Hepatocyte (in vitro differentiated cells): ENCODE measurements around the gene KCNQ2. TPM values are rescaled to one million over a fixed set of nuclear protein-coding genes. Genes with fewer than 3 reads are reported as not detected.

ENCODE experiments used
- DNase-seq: peaks from one replicate; pipeline ENCODE4 v3.0.0-alpha.2; 2016; ENCODE audit warnings: low spot score
- H2AFZ ChIP-seq: fragments of 200-600 bp; sonication (generic); 2 replicates; pipeline ENCODE4 v1.6.0; 2016; ENCODE audit warnings: antibody characterized with exemption, mild to moderate bottlenecking
- H3K27ac ChIP-seq: fragments of 200-600 bp; sonication (generic); 2 replicates; pipeline ENCODE4 v1.5.1; 2016; ENCODE audit warnings: mild to moderate bottlenecking
- H3K27me3 ChIP-seq: fragments of 200-600 bp; sonication (generic); 2 replicates; pipeline ENCODE4 v1.6.1; 2016
- H3K36me3 ChIP-seq: fragments of 200-600 bp; sonication (generic); replicated peaks from 2 replicates; pipeline ENCODE4 v1.5.1; 2016; ENCODE audit warnings: low read depth; ENCODE audit not compliant: insufficient read depth
- H3K4me1 ChIP-seq: fragments of 200-600 bp; sonication (generic); 2 replicates; pipeline ENCODE4 v1.5.1; 2016; ENCODE audit warnings: mild to moderate bottlenecking, moderate library complexity; ENCODE audit not compliant: insufficient read depth
- H3K4me2 ChIP-seq: fragments of 200-600 bp; sonication (generic); 2 replicates; pipeline ENCODE4 v1.6.0; 2016
- H3K4me3 ChIP-seq: fragments of 200-600 bp; sonication (generic); 2 replicates; pipeline ENCODE4 v1.5.1; 2016; ENCODE audit warnings: mild to moderate bottlenecking
- H3K79me2 ChIP-seq: fragments of 200-600 bp; sonication (generic); 2 replicates; pipeline ENCODE4 v1.6.0; 2017; ENCODE audit warnings: mild to moderate bottlenecking
- H3K9me2 ChIP-seq: fragments of 200-600 bp; sonication (generic); replicated peaks from 2 replicates; pipeline ENCODE4 v1.6.0; 2017; ENCODE audit warnings: mild to moderate bottlenecking; ENCODE audit not compliant: insufficient read depth
- H3K9me3 ChIP-seq: fragments of 200-600 bp; sonication (generic); 2 replicates; pipeline ENCODE4 v1.5.1; 2016; ENCODE audit warnings: low read depth, mild to moderate bottlenecking
- H4K20me1 ChIP-seq: fragments of 200-600 bp; sonication (generic); 2 replicates; pipeline ENCODE4 v1.6.0; 2016; ENCODE audit warnings: mild to moderate bottlenecking; ENCODE audit not compliant: insufficient read depth, poor library complexity, severe bottlenecking
- EZH2 ChIP-seq: fragments of 200-600 bp; sonication (generic); IDR thresholded peaks from 2 replicates; pipeline ENCODE4 v1.6.1; 2016; ENCODE audit warnings: antibody characterized with exemption, mild to moderate bottlenecking, borderline replicate concordance
- EZH2phosphoT487 ChIP-seq: fragments of 200-600 bp; sonication (generic); IDR thresholded peaks from one replicate; pipeline ENCODE4 v1.6.1; 2018; ENCODE audit warnings: antibody characterized with exemption, mild to moderate bottlenecking, low read depth, moderate library complexity; ENCODE audit not compliant: unreplicated experiment, severe bottlenecking
- WGBS: methylation state at CpG from one replicate; pipeline ENCODE4 v1.1.6; 2016; ENCODE audit warnings: low lambda C conversion rate; ENCODE audit errors: missing lambda C conversion rate; 5-methylcytosine and 5-hydroxymethylcytosine counted together
- polyA plus RNA-seq: library from polyadenylated mRNA; unstranded; fragments of >200 nt; fragmentation: Nextera tagmentation; extraction: Ambion mirVana; gene quantifications from 2 replicates; pipeline ENCODE4 v1.2.1, GENCODE V29; 2016
- total RNA-seq: library from RNA; depleted of rRNA; stranded (reverse); fragments of >200 nt; gene quantifications from 2 replicates; pipeline ENCODE4 v1.2.3, GENCODE V29; 2014
- TF ChIP-seq, protein P1 (sequence below): fragments of 200-600 bp; sonication (generic); IDR thresholded peaks from 2 replicates; pipeline ENCODE4 v1.5.1; 2016; ENCODE audit warnings: antibody characterized with exemption, mild to moderate bottlenecking; ENCODE audit not compliant: poor library complexity

The KCNQ2 gene
- total and polyA plus RNA-seq, 2 experiments from 2014 or later: 3.5 to 5.4 TPM

DNA sequence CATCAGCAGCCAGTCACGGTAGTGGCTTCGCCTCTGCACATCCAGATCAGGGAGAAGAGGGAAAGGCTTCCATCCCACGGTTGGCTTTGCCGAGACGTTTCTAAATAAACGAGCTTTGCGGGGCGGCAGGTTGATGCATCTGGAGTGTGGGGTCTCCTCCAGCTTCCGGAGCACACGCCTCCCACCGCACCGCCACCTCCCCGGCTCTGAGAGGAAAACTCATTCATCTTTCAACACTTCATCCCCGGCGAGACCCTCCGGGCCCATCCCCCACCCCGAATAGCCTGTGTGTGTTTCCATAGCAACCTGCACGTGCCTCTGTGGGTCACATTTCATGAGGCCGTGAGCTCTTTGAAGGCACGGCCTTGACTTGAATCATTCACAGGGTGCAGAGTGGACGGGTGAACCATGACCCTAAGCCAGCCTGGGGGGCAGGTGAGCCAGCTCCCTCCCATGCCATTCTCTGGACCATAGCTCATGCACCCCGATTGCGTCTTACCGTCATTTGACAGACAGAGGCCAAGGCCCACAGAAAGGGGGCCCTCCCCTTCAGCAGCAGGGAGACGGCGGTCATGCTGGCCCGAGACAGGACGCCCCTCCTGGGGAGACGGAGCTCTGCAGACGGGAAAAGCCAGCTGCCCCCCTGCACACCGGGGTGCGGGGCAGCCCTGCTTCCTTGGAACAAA lies 95.1 kb downstream of the KCNQ2 start:
- Histone ChIP-seq H3K4me2 (no peak overlapping the region), H3K79me2 (no peaks in the 10 kb centered on the region), H3K9me3 (no peaks in the 10 kb centered on the region), H3K4me1 (peaks cover 13% of the 10 kb centered on the region), H3K4me3 (no peak overlapping the region), H3K36me3 (no peaks in the 10 kb centered on the region), H4K20me1 (no peaks in the 10 kb centered on the region), H3K27me3 (no peaks in the 10 kb centered on the region), H3K9me2 (no peaks in the 10 kb centered on the region), H2AFZ (no peak overlapping the region), H3K27ac (no peak overlapping the region)
- TF ChIP-seq EZH2phosphoT487: no peak
- TF ChIP-seq EZH2: no peak
- TF ChIP-seq, protein P1, sequence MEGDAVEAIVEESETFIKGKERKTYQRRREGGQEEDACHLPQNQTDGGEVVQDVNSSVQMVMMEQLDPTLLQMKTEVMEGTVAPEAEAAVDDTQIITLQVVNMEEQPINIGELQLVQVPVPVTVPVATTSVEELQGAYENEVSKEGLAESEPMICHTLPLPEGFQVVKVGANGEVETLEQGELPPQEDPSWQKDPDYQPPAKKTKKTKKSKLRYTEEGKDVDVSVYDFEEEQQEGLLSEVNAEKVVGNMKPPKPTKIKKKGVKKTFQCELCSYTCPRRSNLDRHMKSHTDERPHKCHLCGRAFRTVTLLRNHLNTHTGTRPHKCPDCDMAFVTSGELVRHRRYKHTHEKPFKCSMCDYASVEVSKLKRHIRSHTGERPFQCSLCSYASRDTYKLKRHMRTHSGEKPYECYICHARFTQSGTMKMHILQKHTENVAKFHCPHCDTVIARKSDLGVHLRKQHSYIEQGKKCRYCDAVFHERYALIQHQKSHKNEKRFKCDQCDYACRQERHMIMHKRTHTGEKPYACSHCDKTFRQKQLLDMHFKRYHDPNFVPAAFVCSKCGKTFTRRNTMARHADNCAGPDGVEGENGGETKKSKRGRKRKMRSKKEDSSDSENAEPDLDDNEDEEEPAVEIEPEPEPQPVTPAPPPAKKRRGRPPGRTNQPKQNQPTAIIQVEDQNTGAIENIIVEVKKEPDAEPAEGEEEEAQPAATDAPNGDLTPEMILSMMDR: no peak
- WGBS: 33% methylated on average over 32 of the region's 32 CpGs
- peak; percentile 33 for DNase-seq

- DNase-seq: no peak
- 81% methylated on average over 30 of the region's 31 CpGs for WGBS
- Histone ChIP-seq H3K36me3 (no peaks in the 10 kb centered on the region), H3K4me3 (no peak overlapping the region), H3K9me3 (no peaks in the 10 kb centered on the region), H3K79me2 (no peaks in the 10 kb centered on the region), H3K4me1 (peaks cover 13% of the 10 kb centered on the region), H3K4me2 (no peak overlapping the region), H4K20me1 (no peaks in the 10 kb centered on the region), H2AFZ (no peak overlapping the region), H3K27ac (no peak overlapping the region), H3K9me2 (no peaks in the 10 kb centered on the region), H3K27me3 (no peaks in the 10 kb centered on the region)
- TF ChIP-seq EZH2phosphoT487: no peak
- no peak for TF ChIP-seq EZH2
- TF ChIP-seq, protein P1: no peak
Observed at GRCh38 chr20:63376283-63377250, 95.9 kb downstream of the KCNQ2 start.

DNA sequence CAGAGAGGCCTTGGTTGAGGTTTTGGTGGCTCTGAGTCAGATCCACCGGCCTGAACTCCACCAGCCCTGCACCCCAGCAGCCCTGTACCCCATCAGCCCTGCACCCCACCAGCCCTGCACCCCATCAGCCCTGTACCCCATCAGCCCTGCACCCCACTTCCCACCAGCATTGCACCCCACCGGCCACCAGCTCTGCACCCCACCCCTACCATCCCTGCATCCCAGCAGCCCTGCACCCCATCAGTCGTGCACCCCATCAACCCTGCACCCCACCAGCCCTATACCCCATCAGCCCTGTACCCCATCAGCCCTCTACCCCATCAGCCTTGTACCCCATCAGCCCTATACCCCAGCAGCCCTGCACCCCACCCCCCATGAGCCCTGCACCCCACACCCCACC lies 97.0 kb downstream of the KCNQ2 start:
- Histone ChIP-seq H3K79me2 (no peaks in the 10 kb centered on the region), H3K4me3 (no peak overlapping the region), H3K4me1 (peaks cover 13% of the 10 kb centered on the region), H3K27ac (no peak overlapping the region), H3K9me2 (no peaks in the 10 kb centered on the region), H3K9me3 (no peaks in the 10 kb centered on the region), H3K4me2 (no peak overlapping the region), H3K36me3 (no peaks in the 10 kb centered on the region), H3K27me3 (no peaks in the 10 kb centered on the region), H4K20me1 (no peaks in the 10 kb centered on the region), H2AFZ (no peak overlapping the region)
- DNase-seq: no peak
- TF ChIP-seq, protein P1: no peak
- WGBS: 89% methylated on average over 3 of the region's 3 CpGs
